HepG2 (cell line): Measurements from ENCODE around the gene TCF19. TPM values are rescaled to one million over a fixed set of nuclear protein-coding genes. Genes with fewer than 3 reads are reported as not detected.

Experiments used
- ARNT2 ChIP-seq: sonication (generic); formaldehyde crosslinking; IDR thresholded peaks from 2 replicates; pipeline ENCODE4 v1.8.0; 2022; ENCODE audit warnings: mild to moderate bottlenecking, low read depth, missing genetic modification reagents, moderate library complexity
- HNRNPLL ChIP-seq: fragments of 200-400 bp; formaldehyde crosslinking; IDR thresholded peaks from 2 replicates; pipeline ENCODE4 v1.6.1; 2017; ENCODE audit warnings: mild to moderate bottlenecking, low read depth, low read length; ENCODE audit not compliant: poor library complexity, severe bottlenecking
- KDM5B ChIP-seq: sonication (generic); formaldehyde crosslinking; IDR thresholded peaks from 2 replicates; pipeline ENCODE4 v1.4.0; 2020; ENCODE audit warnings: missing genetic modification reagents, mild to moderate bottlenecking, borderline replicate concordance
- MBNL3 ChIP-seq: fragments of 250-450 bp; sonication (Bioruptor Pico); conservative IDR thresholded peaks from 2 replicates; pipeline ENCODE4 v1.8.0; 2022; ENCODE audit warnings: mild to moderate bottlenecking, inconsistent platforms
- PITX1 ChIP-seq: sonication (generic); formaldehyde crosslinking; IDR thresholded peaks from 2 replicates; pipeline ENCODE4 v1.5.1; 2020; ENCODE audit warnings: mild to moderate bottlenecking, missing genetic modification reagents
- RAD51 ChIP-seq: fragments of 450-650 bp; IDR thresholded peaks from 2 replicates; pipeline ENCODE4 v1.6.1; 2016; ENCODE audit warnings: borderline replicate concordance
- ZNF101 ChIP-seq: sonication (generic); formaldehyde crosslinking; IDR thresholded peaks from 2 replicates; pipeline ENCODE4 v1.4.0; 2020; ENCODE audit warnings: mild to moderate bottlenecking, low read depth, missing genetic modification reagents, borderline replicate concordance
- ZNF337 ChIP-seq: sonication (generic); formaldehyde crosslinking; IDR thresholded peaks from 2 replicates; pipeline ENCODE4 v1.5.1; 2020; ENCODE audit warnings: missing genetic modification reagents, low read depth, mild to moderate bottlenecking, borderline replicate concordance
- ZNF432 ChIP-seq: sonication (generic); formaldehyde crosslinking; IDR thresholded peaks from 2 replicates; pipeline ENCODE4 v1.5.0; 2020; ENCODE audit warnings: missing genetic modification reagents, mild to moderate bottlenecking, borderline replicate concordance
- polyA plus RNA-seq, 8 experiments: library from polyadenylated mRNA; depleted of rRNA in 3 of 8; stranded (reverse) in 7 of 8; unstranded in 1 of 8; fragments of >200 nt; fragmentation: Illumina TruSeq in 4 of 8; extraction: Trizol in 4 of 8; gene quantifications; 2 replicates each; pipeline versions ENCODE4 v1.2.1 to v1.2.3, GENCODE V29; 2011 to 2016; ENCODE audit warnings: low read depth in 4 of 8, missing spikeins in 1 of 8, mixed read lengths in 1 of 8; ENCODE audit not compliant: insufficient read depth in 1 of 8
- total RNA-seq, 5 experiments: library from RNA; depleted of rRNA; stranded (reverse); fragments of >200 nt; fragmentation: Illumina TruSeq; extraction: Trizol; gene quantifications; 2 replicates each; pipeline ENCODE4 v1.2.3, GENCODE V29; 2016; ENCODE audit warnings: low read depth in 1 of 5
- TF ChIP-seq, protein P1 (sequence below): sonication (generic); formaldehyde crosslinking; IDR thresholded peaks from 2 replicates; pipeline ENCODE4 v1.4.0; 2020; ENCODE audit warnings: missing genetic modification reagents
- TF ChIP-seq, protein P2 (sequence below): sonication (generic); formaldehyde crosslinking; IDR thresholded peaks from 2 replicates; pipeline ENCODE4 v1.4.0; 2020; ENCODE audit warnings: mild to moderate bottlenecking, low read depth, missing genetic modification reagents
- TF ChIP-seq, protein P3 (sequence below): sonication (generic); formaldehyde crosslinking; IDR thresholded peaks from 2 replicates; pipeline ENCODE4 v1.5.0; 2020; ENCODE audit warnings: missing genetic modification reagents, mild to moderate bottlenecking, borderline replicate concordance
- TF ChIP-seq, protein P4 (sequence below): sonication (generic); formaldehyde crosslinking; IDR thresholded peaks from 2 replicates; pipeline ENCODE4 v1.5.1; 2020; ENCODE audit warnings: missing genetic modification reagents, mild to moderate bottlenecking, borderline replicate concordance
- TF ChIP-seq, protein P5 (sequence below): sonication (generic); formaldehyde crosslinking; IDR thresholded peaks from 2 replicates; pipeline ENCODE4 v1.4.0; 2020; ENCODE audit warnings: low read depth, mild to moderate bottlenecking, missing genetic modification reagents
- TF ChIP-seq, protein P6 (sequence below): sonication (generic); formaldehyde crosslinking; IDR thresholded peaks from 2 replicates; pipeline ENCODE4 v1.4.0; 2020; ENCODE audit warnings: missing genetic modification reagents

The TCF19 gene
- total and polyA plus RNA-seq, 2 of the 13 experiments (the other 11 are each of a cell fraction or from before 2014, with no cell fraction given): 4.9 to 22.2 TPM

DNA sequence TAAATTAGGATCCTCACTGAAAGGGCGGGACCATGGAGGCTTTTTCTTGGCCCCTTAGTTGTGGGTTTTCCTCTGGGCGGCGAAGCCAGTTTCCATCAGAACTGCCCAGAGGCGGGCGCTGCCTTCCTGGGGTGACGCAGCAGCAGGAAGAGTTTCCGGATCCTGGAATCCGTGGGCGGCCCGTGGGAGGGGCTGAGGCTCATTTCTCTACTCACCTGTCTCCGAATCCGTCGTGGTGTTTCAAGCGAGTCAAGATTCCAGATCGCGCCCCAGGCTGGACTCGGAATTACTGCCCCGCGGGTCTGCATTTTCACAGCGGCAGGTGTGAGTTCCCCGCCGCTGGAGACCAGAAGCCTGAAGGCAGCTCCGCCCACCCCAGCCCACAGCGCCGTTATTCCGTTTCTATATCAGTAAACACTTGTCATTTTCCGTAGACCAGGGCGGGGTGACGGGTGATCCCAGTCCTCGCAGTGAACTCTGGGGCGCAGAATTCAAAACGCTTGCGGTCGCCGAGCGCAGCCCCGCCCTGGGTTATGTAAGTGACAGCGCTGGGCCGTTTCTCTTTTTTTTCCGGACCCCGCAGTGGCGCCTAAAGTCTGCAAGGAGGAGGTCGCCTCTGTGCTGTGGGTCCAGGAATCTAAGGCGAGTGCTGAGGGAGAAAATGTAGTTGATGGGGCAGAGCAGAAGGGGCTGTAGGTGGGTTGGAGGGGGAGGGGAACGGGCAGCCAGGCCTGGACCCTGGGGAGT, 39.3 kb downstream of the TCF19 start (continued):
- TF ChIP-seq, protein P1, sequence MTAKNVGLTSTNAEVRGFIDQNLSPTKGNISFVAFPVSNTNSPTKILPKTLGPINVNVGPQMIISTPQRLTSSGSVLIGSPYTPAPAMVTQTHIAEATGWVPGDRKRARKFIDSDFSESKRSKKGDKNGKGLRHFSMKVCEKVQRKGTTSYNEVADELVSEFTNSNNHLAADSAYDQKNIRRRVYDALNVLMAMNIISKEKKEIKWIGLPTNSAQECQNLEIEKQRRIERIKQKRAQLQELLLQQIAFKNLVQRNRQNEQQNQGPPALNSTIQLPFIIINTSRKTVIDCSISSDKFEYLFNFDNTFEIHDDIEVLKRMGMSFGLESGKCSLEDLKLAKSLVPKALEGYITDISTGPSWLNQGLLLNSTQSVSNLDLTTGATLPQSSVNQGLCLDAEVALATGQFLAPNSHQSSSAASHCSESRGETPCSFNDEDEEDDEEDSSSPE (CRISPR knock-in tag): peak; percentile 89
- TF ChIP-seq KDM5B (CRISPR knock-in tag): peak; percentile 71
- TF ChIP-seq, protein P2, sequence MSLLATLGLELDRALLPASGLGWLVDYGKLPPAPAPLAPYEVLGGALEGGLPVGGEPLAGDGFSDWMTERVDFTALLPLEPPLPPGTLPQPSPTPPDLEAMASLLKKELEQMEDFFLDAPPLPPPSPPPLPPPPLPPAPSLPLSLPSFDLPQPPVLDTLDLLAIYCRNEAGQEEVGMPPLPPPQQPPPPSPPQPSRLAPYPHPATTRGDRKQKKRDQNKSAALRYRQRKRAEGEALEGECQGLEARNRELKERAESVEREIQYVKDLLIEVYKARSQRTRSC (CRISPR knock-in tag): no peak
- TF ChIP-seq, protein P3, sequence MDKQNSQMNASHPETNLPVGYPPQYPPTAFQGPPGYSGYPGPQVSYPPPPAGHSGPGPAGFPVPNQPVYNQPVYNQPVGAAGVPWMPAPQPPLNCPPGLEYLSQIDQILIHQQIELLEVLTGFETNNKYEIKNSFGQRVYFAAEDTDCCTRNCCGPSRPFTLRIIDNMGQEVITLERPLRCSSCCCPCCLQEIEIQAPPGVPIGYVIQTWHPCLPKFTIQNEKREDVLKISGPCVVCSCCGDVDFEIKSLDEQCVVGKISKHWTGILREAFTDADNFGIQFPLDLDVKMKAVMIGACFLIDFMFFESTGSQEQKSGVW (CRISPR knock-in tag): no peak
- peak; percentile 67; the same call in 1 of the 2 replicates for TF ChIP-seq PITX1
- TF ChIP-seq RAD51: no peak
- TF ChIP-seq ZNF432 (CRISPR knock-in tag): no peak
- TF ChIP-seq HNRNPLL: peak; percentile 79
- TF ChIP-seq, protein P4, sequence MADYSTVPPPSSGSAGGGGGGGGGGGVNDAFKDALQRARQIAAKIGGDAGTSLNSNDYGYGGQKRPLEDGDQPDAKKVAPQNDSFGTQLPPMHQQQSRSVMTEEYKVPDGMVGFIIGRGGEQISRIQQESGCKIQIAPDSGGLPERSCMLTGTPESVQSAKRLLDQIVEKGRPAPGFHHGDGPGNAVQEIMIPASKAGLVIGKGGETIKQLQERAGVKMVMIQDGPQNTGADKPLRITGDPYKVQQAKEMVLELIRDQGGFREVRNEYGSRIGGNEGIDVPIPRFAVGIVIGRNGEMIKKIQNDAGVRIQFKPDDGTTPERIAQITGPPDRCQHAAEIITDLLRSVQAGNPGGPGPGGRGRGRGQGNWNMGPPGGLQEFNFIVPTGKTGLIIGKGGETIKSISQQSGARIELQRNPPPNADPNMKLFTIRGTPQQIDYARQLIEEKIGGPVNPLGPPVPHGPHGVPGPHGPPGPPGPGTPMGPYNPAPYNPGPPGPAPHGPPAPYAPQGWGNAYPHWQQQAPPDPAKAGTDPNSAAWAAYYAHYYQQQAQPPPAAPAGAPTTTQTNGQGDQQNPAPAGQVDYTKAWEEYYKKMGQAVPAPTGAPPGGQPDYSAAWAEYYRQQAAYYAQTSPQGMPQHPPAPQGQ (CRISPR knock-in tag): no peak
- TF ChIP-seq, protein P5, sequence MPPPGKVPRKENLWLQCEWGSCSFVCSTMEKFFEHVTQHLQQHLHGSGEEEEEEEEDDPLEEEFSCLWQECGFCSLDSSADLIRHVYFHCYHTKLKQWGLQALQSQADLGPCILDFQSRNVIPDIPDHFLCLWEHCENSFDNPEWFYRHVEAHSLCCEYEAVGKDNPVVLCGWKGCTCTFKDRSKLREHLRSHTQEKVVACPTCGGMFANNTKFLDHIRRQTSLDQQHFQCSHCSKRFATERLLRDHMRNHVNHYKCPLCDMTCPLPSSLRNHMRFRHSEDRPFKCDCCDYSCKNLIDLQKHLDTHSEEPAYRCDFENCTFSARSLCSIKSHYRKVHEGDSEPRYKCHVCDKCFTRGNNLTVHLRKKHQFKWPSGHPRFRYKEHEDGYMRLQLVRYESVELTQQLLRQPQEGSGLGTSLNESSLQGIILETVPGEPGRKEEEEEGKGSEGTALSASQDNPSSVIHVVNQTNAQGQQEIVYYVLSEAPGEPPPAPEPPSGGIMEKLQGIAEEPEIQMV (CRISPR knock-in tag): no peak
- no peak for TF ChIP-seq MBNL3 (CRISPR knock-in tag)
- TF ChIP-seq, protein P6, sequence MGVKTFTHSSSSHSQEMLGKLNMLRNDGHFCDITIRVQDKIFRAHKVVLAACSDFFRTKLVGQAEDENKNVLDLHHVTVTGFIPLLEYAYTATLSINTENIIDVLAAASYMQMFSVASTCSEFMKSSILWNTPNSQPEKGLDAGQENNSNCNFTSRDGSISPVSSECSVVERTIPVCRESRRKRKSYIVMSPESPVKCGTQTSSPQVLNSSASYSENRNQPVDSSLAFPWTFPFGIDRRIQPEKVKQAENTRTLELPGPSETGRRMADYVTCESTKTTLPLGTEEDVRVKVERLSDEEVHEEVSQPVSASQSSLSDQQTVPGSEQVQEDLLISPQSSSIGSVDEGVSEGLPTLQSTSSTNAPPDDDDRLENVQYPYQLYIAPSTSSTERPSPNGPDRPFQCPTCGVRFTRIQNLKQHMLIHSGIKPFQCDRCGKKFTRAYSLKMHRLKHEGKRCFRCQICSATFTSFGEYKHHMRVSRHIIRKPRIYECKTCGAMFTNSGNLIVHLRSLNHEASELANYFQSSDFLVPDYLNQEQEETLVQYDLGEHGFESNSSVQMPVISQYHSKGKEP (CRISPR knock-in tag): no peak
- no peak for TF ChIP-seq ZNF337 (CRISPR knock-in tag)
- 0 out of 2 replicates have a peak, but pooled peaks have one; percentile 9 for TF ChIP-seq ZNF101 (CRISPR knock-in tag)
- TF ChIP-seq ARNT2 (CRISPR knock-in tag): 0 out of 2 replicates have a peak, but pooled peaks have one; percentile 40
